B cell (primary cell): ENCODE results near the gene TEX19. TPM values are rescaled to one million over a fixed set of nuclear protein-coding genes. Genes with fewer than 3 reads are reported as not detected.

Experiments used
- ATAC-seq: fragments of 200-7000 bp; cut with Tn5 transposase; one replicate; pipeline ENCODE4 v1.10.0; 2021; ENCODE audit warnings: low read depth, mild to moderate bottlenecking, moderate number of reproducible peaks, moderate library complexity
- CTCF ChIA-PET: fragments of 350-600 bp; sonication (Branson Sonifier 250); formaldehyde crosslinking; loops from one replicate; lab custom pipeline; 2021; ENCODE audit warnings: antibody characterized with exemption, inconsistent platforms; lab: Charles Lee
- POLR2A ChIA-PET: fragments of 350-600 bp; sonication (Branson Sonifier 250); formaldehyde crosslinking; loops from one replicate; lab custom pipeline; 2021; ENCODE audit warnings: antibody characterized with exemption; lab: Charles Lee
- DNase-seq: peaks from one replicate; pipeline ENCODE4 v3.0.0; 2013
- H2AFZ ChIP-seq: 2 replicates; pipeline ENCODE4 v1.6.1; 2012; ENCODE audit warnings: mild to moderate bottlenecking, low read depth, low read length; ENCODE audit not compliant: insufficient read depth, poor library complexity, severe bottlenecking
- H3K27ac ChIP-seq, 2 donors: 1 replicate in 1 of 2; 2 replicates in 1 of 2; pipeline ENCODE4 v1.5.1; 2012 to 2013; ENCODE audit warnings: low read length in 2 of 2, mild to moderate bottlenecking in 2 of 2, moderate library complexity in 1 of 2
- H3K27me3 ChIP-seq, 4 experiments: fragments of 200-600 bp in 1 of 4; sonication (generic) in 1 of 4; replicated peaks in 1 of 4; 1 replicate in 2 of 4; 2 replicates in 2 of 4; pipeline versions ENCODE4 v1.6.1 to v1.7.0; 2013 to 2016; ENCODE audit warnings: low read length in 3 of 4, mild to moderate bottlenecking in 2 of 4, mixed read lengths in 1 of 4, moderate library complexity in 1 of 4; ENCODE audit not compliant: insufficient read depth in 4 of 4, control insufficient read depth in 3 of 4; ENCODE audit errors: control extremely low read depth in 1 of 4
- H3K36me3 ChIP-seq, 2 experiments: replicated peaks in 1 of 2; 1 replicate in 1 of 2; 2 replicates in 1 of 2; pipeline versions ENCODE4 v1.6.1 to v1.7.1; 2013; ENCODE audit warnings: low read length in 1 of 2; ENCODE audit not compliant: insufficient read depth in 2 of 2, control insufficient read depth in 1 of 2; ENCODE audit errors: control extremely low read depth in 1 of 2, extremely low read depth in 1 of 2
- H3K4me1 ChIP-seq, 2 donors: fragments of 200-600 bp in 1 of 2; sonication (generic) in 1 of 2; 1 replicate in 1 of 2; 2 replicates in 1 of 2; pipeline versions ENCODE4 v1.5.1 to v1.6.1; 2013 to 2017; ENCODE audit warnings: low read length in 2 of 2; ENCODE audit not compliant: control insufficient read depth in 2 of 2, insufficient read depth in 2 of 2
- H3K4me2 ChIP-seq: replicated peaks from 2 replicates; pipeline ENCODE3; 2012; ENCODE audit warnings: mild to moderate bottlenecking, low read depth, low read length; ENCODE audit not compliant: poor library complexity, severe bottlenecking
- H3K4me3 ChIP-seq, 5 experiments: fragments of 200-600 bp in 1 of 5; sonication (generic) in 1 of 5; 1 replicate in 3 of 5; 2 replicates in 2 of 5; pipeline versions ENCODE4 v1.5.1 to v1.7.0; 2011 to 2016; ENCODE audit warnings: low read length in 4 of 5, mild to moderate bottlenecking in 4 of 5, low read depth in 2 of 5, control low read depth in 1 of 5, moderate library complexity in 1 of 5; ENCODE audit not compliant: insufficient read depth in 1 of 5; ENCODE audit errors: control extremely low read depth in 1 of 5, extremely low read depth in 1 of 5
- H3K79me2 ChIP-seq: fragments of 200-600 bp; sonication (generic); one replicate; pipeline ENCODE4 v1.6.0; 2016; ENCODE audit warnings: low read length; ENCODE audit not compliant: control insufficient read depth, insufficient read depth
- H3K9ac ChIP-seq: fragments of 200-600 bp; sonication (generic); 2 replicates; pipeline ENCODE4 v1.6.1; 2017; ENCODE audit warnings: mild to moderate bottlenecking, low read length, moderate library complexity
- H3K9me3 ChIP-seq, 3 donors: one replicate each; pipeline versions ENCODE4 v1.6.1 to v1.7.1; 2013; ENCODE audit warnings: low read length in 2 of 3; ENCODE audit not compliant: control insufficient read depth in 2 of 3, insufficient read depth in 1 of 3; ENCODE audit errors: control extremely low read depth in 1 of 3
- H4K20me1 ChIP-seq: 2 replicates; pipeline ENCODE4 v1.6.0; 2012; ENCODE audit warnings: mild to moderate bottlenecking, low read length; ENCODE audit not compliant: insufficient read depth, control insufficient read depth, poor library complexity, severe bottlenecking
- H3K27ac Mint-ChIP-seq: one replicate; pipeline ENCODE4 v1.8.0; 2021; ENCODE audit warnings: mixed read lengths
- H3K27me3 Mint-ChIP-seq: one replicate; pipeline ENCODE4 v1.8.0; 2021; ENCODE audit warnings: mixed read lengths
- H3K4me1 Mint-ChIP-seq: one replicate; pipeline ENCODE4 v1.8.0; 2021; ENCODE audit warnings: mixed read lengths
- H3K4me3 Mint-ChIP-seq: one replicate; pipeline ENCODE4 v1.8.0; 2021; ENCODE audit warnings: mixed read lengths
- H3K9me3 Mint-ChIP-seq: one replicate; pipeline ENCODE4 v1.8.0; 2022; ENCODE audit warnings: mixed read lengths; ENCODE audit not compliant: insufficient read depth
- CTCF ChIP-seq: fragments of 200-600 bp; IDR thresholded peaks from one replicate; pipeline ENCODE4 v1.8.0; 2022; ENCODE audit warnings: antibody characterized with exemption, mild to moderate bottlenecking
- EZH2 ChIP-seq: IDR thresholded peaks from 2 replicates; pipeline ENCODE4 v1.6.1; 2012; ENCODE audit warnings: borderline replicate concordance, low read depth, mild to moderate bottlenecking, moderate library complexity, low read length; ENCODE audit not compliant: insufficient read depth, poor library complexity, severe bottlenecking
- WGBS: methylation state at CpG from one replicate; pipeline ENCODE4 v1.1.5; 2013; ENCODE audit warnings: missing lambda C conversion rate; ENCODE audit not compliant: insufficient coverage; 5-methylcytosine and 5-hydroxymethylcytosine counted together
- intact Hi-C: fragments of 100-400 bp; cut with micrococcal nuclease; formaldehyde crosslinking; loops from one replicate; pipeline ENCODE4 v1.10.0; 2022
- polyA plus RNA-seq: library from polyadenylated mRNA; depleted of rRNA; stranded (reverse); fragments of >200 nt; gene quantifications from 2 replicates; pipeline ENCODE4 v1.2.3, GENCODE V29; 2012
- total RNA-seq, 2 donors: library from RNA; stranded (reverse); fragments of 120-200 nt in 1 of 2; gene quantifications; 1 replicate in 1 of 2; 2 replicates in 1 of 2; pipeline versions ENCODE4 v1.2.3 to v1.2.4, GENCODE V29; 2013 to 2022

The TEX19 gene
- total and polyA plus RNA-seq, 2 donors (not counting 1 experiment from before 2014, with no cell fraction given): not detected

GRCh38 chr17:82361885-82362633 lies 3.0 kb downstream of the TEX19 start:
- Mint-ChIP-seq H3K9me3 (no peaks in the 10 kb centered on the region), H3K27me3 (peaks cover 12% of the 10 kb centered on the region), H3K4me3 (no peak overlapping the region), H3K27ac (peak overlapping the region; percentile 20), H3K4me1 (peaks cover 4% of the 10 kb centered on the region)
- H3K36me3 ChIP-seq: no peaks in the 10 kb centered on the region
- WGBS: 95% methylated on average over 6 of the region's 6 CpGs
- TF ChIP-seq CTCF: no peak
- no peak for TF ChIP-seq EZH2
- peaks cover 0 to 5% of the 10 kb centered on the region in 2 donors for H3K4me1 ChIP-seq
- no peak overlapping the region for H3K4me3 ChIP-seq
- no peak overlapping the region for H3K4me2 ChIP-seq
- DNase-seq: no peak
- H4K20me1 ChIP-seq: no peaks in the 10 kb centered on the region
- H3K9me3 ChIP-seq: peaks cover 0 to 6% (median 0%) of the 10 kb centered on the region in 3 donors
- H3K79me2 ChIP-seq: no peaks in the 10 kb centered on the region
- no peak for ATAC-seq
- no peak overlapping the region for H3K9ac ChIP-seq
- ChIA-PET POLR2A (no interaction called here), CTCF (no interaction called here)
- intact Hi-C loops: no loop called here
- no peak overlapping the region for H2AFZ ChIP-seq
- H3K27me3 ChIP-seq: peaks cover 0 to 15% (median 3%) of the 10 kb centered on the region in 4 experiments
- H3K27ac ChIP-seq: no peak overlapping the region

GRCh38 chr17:82365606-82366295 lies 6.7 kb downstream of the TEX19 start:
- Histone ChIP-seq H3K4me1 (peaks cover 5 to 6% of the 10 kb centered on the region in 2 donors), H3K79me2 (no peaks in the 10 kb centered on the region), H3K27me3 (peaks cover 0 to 8% (median 0%) of the 10 kb centered on the region in 4 experiments), H3K4me3 (no peak overlapping the region), H3K36me3 (no peaks in the 10 kb centered on the region), H3K9ac (no peak overlapping the region), H3K27ac (no peak overlapping the region), H3K9me3 (no peaks in the 10 kb centered on the region), H4K20me1 (no peaks in the 10 kb centered on the region), H2AFZ (no peak overlapping the region), H3K4me2 (no peak overlapping the region)
- DNase-seq (no peak), ATAC-seq (no peak)
- intact Hi-C loops: no loop called here
- H3K4me3 Mint-ChIP-seq: no peak overlapping the region
- no peaks in the 10 kb centered on the region for H3K9me3 Mint-ChIP-seq
- WGBS: 78% methylated on average over 6 of the region's 6 CpGs
- H3K4me1 Mint-ChIP-seq: peaks cover 6% of the 10 kb centered on the region
- CTCF ChIA-PET: interaction anchor here (1.2 kb wide), 1 partner anchor 13 kb away, joined by 5 read pairs; no protein-coding TSS in a partner anchor
- TF ChIP-seq CTCF (no peak), EZH2 (no peak)
- POLR2A ChIA-PET: no interaction called here
- no peak overlapping the region for H3K27ac Mint-ChIP-seq
- H3K27me3 Mint-ChIP-seq: peaks cover 24% of the 10 kb centered on the region
